GM21786 (cell line): ENCODE results near the gene SYTL1.

Experiments used
- ATAC-seq: cut with Tn5 transposase; IDR thresholded peaks from one replicate; pipeline ENCODE4 v1.9.1; 2021; ENCODE audit not compliant: unreplicated experiment

The SYTL1 gene

GRCh38 chr1:27363766-27364695, 22.2 kb downstream of the SYTL1 start:
- no peak for ATAC-seq

GRCh38 chr1:27364696-27365371, 23.0 kb downstream of the SYTL1 start:
- ATAC-seq: no peak

DNA sequence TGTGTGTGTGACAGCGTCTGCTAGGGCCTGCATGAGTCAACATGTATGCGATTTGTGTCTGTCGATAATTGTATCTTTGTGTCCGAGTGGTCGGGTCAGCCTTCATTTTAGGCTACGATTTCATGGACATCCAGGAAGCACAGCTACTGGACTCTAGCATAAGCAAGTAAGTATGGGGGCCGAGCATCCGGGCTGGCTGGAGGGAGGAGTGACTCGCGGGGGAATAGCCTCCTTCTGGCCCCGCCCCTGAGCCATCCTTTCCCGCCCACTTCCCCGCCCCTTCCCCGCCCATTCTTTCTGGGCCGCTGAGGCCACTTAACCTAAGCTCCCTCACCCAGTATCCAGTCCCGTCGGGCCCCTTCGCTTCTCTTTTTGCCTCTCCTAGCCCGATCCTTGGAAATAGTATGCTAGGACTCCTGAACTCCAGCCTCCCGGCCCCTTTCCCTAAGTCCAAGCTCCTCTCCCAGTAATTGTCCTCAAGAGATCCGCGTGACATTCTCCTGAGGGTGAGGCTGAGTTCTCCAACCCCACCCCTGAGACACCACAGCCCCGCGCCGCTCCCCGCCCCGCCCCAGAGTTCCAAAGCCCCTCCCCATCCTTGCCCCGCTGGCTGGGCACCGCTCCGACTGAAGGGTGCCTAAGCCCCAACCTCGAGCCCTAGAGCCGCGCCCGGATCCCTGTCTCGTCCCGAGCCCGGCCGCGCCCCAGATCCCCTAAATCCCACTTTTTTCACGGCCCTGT, 23.7 kb downstream of the SYTL1 start:
- no peak for ATAC-seq

- ATAC-seq: no peak
Measured at GRCh38 chr1:27366113-27366410, 24.2 kb downstream of the SYTL1 start.

- no peak for ATAC-seq
Measured at GRCh38 chr1:27366411-27367159, 24.8 kb downstream of the SYTL1 start, which contains the start of gene MAP3K6. Gene MAP3K6, minus strand, starts transcription at chr1:27366961. Its CDS starts 364 bp downstream, at chr1:27366597.

DNA sequence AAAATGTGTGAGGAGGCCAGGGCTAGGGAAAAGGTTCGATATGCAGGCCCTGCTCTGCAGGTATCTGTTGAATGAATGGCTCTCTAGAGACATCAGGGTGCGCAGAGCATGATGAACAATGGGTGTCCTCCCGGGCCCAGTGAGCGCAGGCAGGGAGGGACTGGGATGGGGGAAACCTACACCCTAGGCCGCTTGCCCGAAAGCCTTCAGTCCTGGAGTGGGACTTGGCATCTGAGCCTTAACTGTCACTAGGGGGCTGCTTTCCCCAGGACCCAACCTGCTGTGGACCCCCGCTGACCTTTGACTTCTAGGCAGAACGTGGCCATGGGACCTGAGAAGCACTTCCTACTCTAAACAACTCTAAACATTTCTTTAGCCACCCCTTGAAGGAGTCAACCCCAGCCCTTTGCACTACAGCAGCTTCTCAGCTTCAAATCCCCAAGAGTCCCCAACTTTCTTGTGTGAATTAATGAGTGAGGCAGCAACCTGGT, 25.4 kb downstream of the SYTL1 start:
- no peak for ATAC-seq

- no peak for ATAC-seq
Measured at GRCh38 chr1:27368869-27369582, 27.2 kb downstream of the SYTL1 start.

GRCh38 chr1:27372022-27372807, 30.4 kb downstream of the SYTL1 start:
- ATAC-seq: no peak

GRCh38 chr1:27372808-27373690, 31.2 kb downstream of the SYTL1 start:
- no peak for ATAC-seq

DNA sequence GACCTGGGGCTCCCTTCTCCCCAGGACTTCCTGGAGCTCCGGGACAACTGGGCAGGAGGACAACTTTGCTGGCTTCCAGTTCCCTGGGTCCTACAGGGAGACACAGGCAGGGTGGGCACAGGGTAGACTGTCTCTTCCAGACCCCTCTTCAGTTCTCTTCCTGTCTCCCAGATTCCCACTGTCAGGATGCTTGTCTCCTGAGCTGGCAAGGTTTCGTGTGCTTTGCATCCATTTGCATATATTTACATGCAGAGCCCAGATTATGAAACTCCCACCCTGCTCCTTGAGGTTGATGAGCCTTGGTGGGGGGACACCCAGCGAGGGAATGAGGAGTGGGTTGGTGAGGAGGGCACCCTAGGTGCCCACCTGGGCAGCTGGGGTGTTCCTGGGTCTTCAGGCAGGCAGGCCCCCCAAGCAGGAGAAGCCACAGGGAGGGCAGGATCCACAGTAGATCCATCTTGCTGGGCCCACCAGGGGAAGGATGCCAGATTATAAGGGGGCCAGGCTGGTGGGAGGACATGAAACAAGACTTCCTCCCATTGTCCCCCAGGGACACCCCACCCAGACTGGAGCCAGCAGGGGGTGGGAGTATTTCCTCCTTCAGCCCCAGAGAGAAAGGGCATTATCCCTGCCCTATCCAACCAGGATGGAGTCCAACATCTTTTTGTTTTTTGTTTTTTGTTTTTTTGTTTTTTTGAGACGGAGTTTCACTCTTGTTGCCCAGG, 32.7 kb downstream of the SYTL1 start, which contains the start of gene FCN3:
Gene FCN3, minus strand, starts transcription at position 463 of the 725 bp plus-strand sequence. Its CDS starts 6 bp downstream, at position 457.
- no peak for ATAC-seq

- no peak for ATAC-seq
Measured at GRCh38 chr1:27377760-27378495, 36.1 kb downstream of the SYTL1 start.

DNA sequence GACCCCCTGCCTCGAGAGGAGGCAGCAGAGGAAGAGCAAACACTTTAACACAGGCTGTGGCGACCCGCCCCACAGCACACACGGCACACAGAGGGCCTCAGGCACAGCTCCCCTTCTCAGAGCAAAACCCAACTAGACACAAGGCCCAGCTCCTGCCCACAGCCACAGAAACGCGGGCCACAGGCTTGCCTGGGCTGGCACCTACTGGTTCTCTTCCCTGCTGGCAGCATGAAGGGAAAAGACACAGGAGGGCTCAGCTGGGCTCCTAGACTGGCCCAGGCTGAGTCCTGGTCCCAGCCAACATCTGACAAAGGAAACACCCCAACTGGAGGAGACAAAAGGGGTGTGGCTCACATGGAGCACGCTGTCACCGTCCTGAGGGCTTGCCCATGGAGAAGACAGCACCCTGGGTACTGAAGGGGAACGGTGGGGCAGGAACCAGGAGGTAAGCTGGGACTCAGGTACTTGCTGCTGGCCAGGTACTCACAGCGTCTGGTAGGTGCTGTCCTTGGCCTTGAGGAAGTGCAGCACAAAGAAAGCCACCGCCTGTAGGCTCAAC, 37.8 kb downstream of the SYTL1 start:
- no peak for ATAC-seq

GRCh38 chr1:27380224-27380623, 38.4 kb downstream of the SYTL1 start:
- no peak for ATAC-seq

GRCh38 chr1:27380766-27381733, 39.2 kb downstream of the SYTL1 start:
- no peak for ATAC-seq
